HepG2 (cell line): ENCODE measurements around the gene ACSL1. TPM values are rescaled to one million over a fixed set of nuclear protein-coding genes. Genes with fewer than 3 reads are reported as not detected.

Source experiments
- ATAC-seq: fragments of 200-7000 bp; cut with Tn5 transposase; 3 replicates; pipeline ENCODE4 v1.9.1; 2020; ENCODE audit warnings: mild to moderate bottlenecking, moderate library complexity
- BruUV-seq: library from RNA; stranded (reverse); fragments of 400-500 nt; replicated peaks from 2 replicates; lab custom pipeline; 2021; lab: Mats Ljungman, UMichigan
- CTCF ChIA-PET: fragments of 300-600 bp; formaldehyde crosslinking; extraction: SDS; loops from one replicate; lab custom pipeline; 2021; ENCODE audit warnings: low total read pairs, inconsistent platforms, low intra/inter-chr PET ratio; lab: Yijun Ruan, JAX
- POLR2A ChIA-PET: fragments of 350-600 bp; sonication (Branson Sonifier 250); formaldehyde crosslinking; loops from one replicate; lab custom pipeline; 2020; ENCODE audit warnings: antibody characterized with exemption, inconsistent platforms; lab: Yijun Ruan, JAX
- DNase-seq: peaks from one replicate; pipeline ENCODE4 v3.0.0-alpha.2; 2015; ENCODE audit warnings: low spot score
- FAIRE-seq: peaks from 3 replicates; lab custom pipeline; 2011; peaks lifted over from hg19 to GRCh38; lab: Jason Lieb, UNC
- H2AFZ ChIP-seq: one replicate; pipeline ENCODE4 v1.6.1; 2011; ENCODE audit warnings: low read length, inconsistent platforms
- H3K27ac ChIP-seq: fragments of 300-600 bp; 3 replicates; pipeline ENCODE4 v1.8.0; 2011; ENCODE audit warnings: mixed run types, mild to moderate bottlenecking, mixed read lengths, low read length, inconsistent platforms; ENCODE audit not compliant: insufficient read depth; ENCODE audit errors: extremely low read length
- H3K27me3 ChIP-seq, 2 experiments: fragments of 200-600 bp in 1 of 2; 2 replicates in 1 of 2; 3 replicates in 1 of 2; pipeline versions ENCODE4 v1.6.0 to v1.8.0; 2011; ENCODE audit warnings: low read length in 2 of 2, mild to moderate bottlenecking in 2 of 2, moderate library complexity in 2 of 2, inconsistent platforms in 1 of 2; ENCODE audit not compliant: insufficient read depth in 2 of 2, control insufficient read depth in 1 of 2
- H3K36me3 ChIP-seq, 2 experiments: fragments of 200-600 bp in 1 of 2; replicated peaks in 1 of 2; 2 replicates in 1 of 2; 3 replicates in 1 of 2; pipeline versions ENCODE4 v1.5.1 to v1.8.0; 2011; ENCODE audit warnings: low read length in 2 of 2, inconsistent platforms in 1 of 2; ENCODE audit not compliant: insufficient read depth in 2 of 2, control insufficient read depth in 1 of 2
- H3K4me1 ChIP-seq: 2 replicates; pipeline ENCODE4 v1.5.1; 2012; ENCODE audit warnings: low read length, inconsistent platforms; ENCODE audit not compliant: insufficient read depth
- H3K4me2 ChIP-seq: 2 replicates; pipeline ENCODE4 v1.6.0; 2011; ENCODE audit warnings: low read depth, low read length, inconsistent platforms
- H3K4me3 ChIP-seq, 3 experiments: fragments of 200-600 bp in 1 of 3; sonication (generic), shearing (Covaris generic) in 1 of 3; replicated peaks in 1 of 3; 2 replicates each; pipeline ENCODE4 v1.5.1; 2011 to 2016; ENCODE audit warnings: low read length in 3 of 3, inconsistent platforms in 2 of 3, low read depth in 2 of 3, mild to moderate bottlenecking in 2 of 3, control low read depth in 1 of 3, mixed read lengths in 1 of 3; ENCODE audit not compliant: insufficient read depth in 1 of 3
- H3K79me2 ChIP-seq: one replicate; pipeline ENCODE4 v1.6.1; 2011; ENCODE audit warnings: low read length, inconsistent platforms; ENCODE audit not compliant: insufficient read depth
- H3K9ac ChIP-seq: 2 replicates; pipeline ENCODE4 v1.6.0; 2011; ENCODE audit warnings: mild to moderate bottlenecking, low read depth, low read length, inconsistent platforms; ENCODE audit not compliant: insufficient read depth
- H3K9me3 ChIP-seq: 2 replicates; pipeline ENCODE4 v1.5.1; 2012; ENCODE audit warnings: mild to moderate bottlenecking, low read length
- H4K20me1 ChIP-seq: 2 replicates; pipeline ENCODE4 v1.6.0; 2011; ENCODE audit warnings: inconsistent platforms, mild to moderate bottlenecking, low read length, moderate library complexity; ENCODE audit not compliant: insufficient read depth
- ZNF850 ChIP-seq: sonication (generic); formaldehyde crosslinking; conservative IDR thresholded peaks from 2 replicates; pipeline ENCODE4 v1.9.0; 2021; ENCODE audit warnings: mild to moderate bottlenecking, missing genetic modification reagents
- ZSCAN20 ChIP-seq: sonication (generic); formaldehyde crosslinking; IDR thresholded peaks from 2 replicates; pipeline ENCODE4 v1.4.0; 2020; ENCODE audit warnings: missing genetic modification reagents, mild to moderate bottlenecking, borderline replicate concordance
- WGBS: methylation state at CpG from one replicate; pipeline ENCODE4 v1.1.6; 2017; ENCODE audit warnings: low lambda C conversion rate; 5-methylcytosine and 5-hydroxymethylcytosine counted together
- in situ Hi-C: cut with HindIII; loops from 2 replicates; pipeline ENCODE4 v1.10.0; 2017; ENCODE audit warnings: low pct_unique_long_range_greater_than_20kb; ENCODE audit not compliant: extremely low pct_ligation_motif_present
- intact Hi-C: fragments of 100-400 bp; cut with micrococcal nuclease; formaldehyde crosslinking; loops from one replicate; pipeline ENCODE4 v1.10.0; 2022; ENCODE audit not compliant: unreplicated experiment
- polyA plus RNA-seq, 8 experiments: library from polyadenylated mRNA; depleted of rRNA in 3 of 8; stranded (reverse) in 7 of 8; unstranded in 1 of 8; fragments of >200 nt; fragmentation: Illumina TruSeq in 4 of 8; extraction: Trizol in 4 of 8; gene quantifications; 2 replicates each; pipeline versions ENCODE4 v1.2.1 to v1.2.3, GENCODE V29; 2011 to 2016; ENCODE audit warnings: low read depth in 4 of 8, missing spikeins in 1 of 8, mixed read lengths in 1 of 8; ENCODE audit not compliant: insufficient read depth in 1 of 8
- total RNA-seq, 5 experiments: library from RNA; depleted of rRNA; stranded (reverse); fragments of >200 nt; fragmentation: Illumina TruSeq; extraction: Trizol; gene quantifications; 2 replicates each; pipeline ENCODE4 v1.2.3, GENCODE V29; 2016; ENCODE audit warnings: low read depth in 1 of 5
- TF ChIP-seq, protein P1 (sequence below): sonication (generic); formaldehyde crosslinking; IDR thresholded peaks from 2 replicates; pipeline ENCODE4 v1.5.0; 2020; ENCODE audit warnings: missing genetic modification reagents, mild to moderate bottlenecking, borderline replicate concordance
- TF ChIP-seq, protein P2 (sequence below): sonication (generic); formaldehyde crosslinking; IDR thresholded peaks from 2 replicates; pipeline ENCODE4 v1.5.1; 2020; ENCODE audit warnings: mild to moderate bottlenecking, missing genetic modification reagents, borderline replicate concordance
- TF ChIP-seq, protein P3 (sequence below): sonication (generic); formaldehyde crosslinking; IDR thresholded peaks from 2 replicates; pipeline ENCODE4 v1.4.0; 2020; ENCODE audit warnings: missing genetic modification reagents

The ACSL1 gene
- total and polyA plus RNA-seq, 2 of the 13 experiments (the other 11 are each of a cell fraction or from before 2014, with no cell fraction given) = 10.0 to 29.8 TPM

DNA sequence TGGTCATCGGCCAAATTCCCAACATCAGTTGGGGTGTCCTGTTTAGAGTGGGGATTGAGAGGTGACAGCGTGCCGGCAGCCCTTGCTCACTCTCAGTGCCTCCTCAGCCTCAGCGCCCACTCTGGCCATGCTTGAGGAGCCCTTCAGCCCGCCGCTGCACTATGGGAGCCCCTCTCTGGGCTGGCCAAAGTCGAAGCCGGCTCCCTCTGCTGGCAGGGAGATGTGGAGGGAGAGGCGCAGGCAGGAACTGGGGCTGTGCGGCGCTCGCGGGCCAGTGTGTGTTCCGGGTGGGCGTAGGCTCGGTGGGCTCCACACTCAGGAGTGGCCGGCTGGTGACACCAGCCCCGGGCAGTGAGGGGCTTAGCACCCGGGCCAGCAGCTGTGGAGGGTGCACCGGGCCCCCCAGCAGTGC lies 84.8 kb downstream of the ACSL1 start:
- no peak for DNase-seq
- Histone ChIP-seq H3K4me2 (no peak overlapping the region), H2AFZ (no peak overlapping the region), H4K20me1 (no peaks in the 10 kb centered on the region), H3K36me3 (no peaks in the 10 kb centered on the region), H3K4me1 (peaks cover 35% of the 10 kb centered on the region), H3K9ac (no peak overlapping the region), H3K79me2 (no peaks in the 10 kb centered on the region), H3K4me3 (no peak overlapping the region), H3K27me3 (no peaks in the 10 kb centered on the region)
- POLR2A ChIA-PET = no interaction called here
- CTCF ChIA-PET = no interaction called here
- no peak for FAIRE-seq
- in situ Hi-C loops (loop anchor here (10.0 kb wide), 1 partner anchor 84 kb away; the partner anchor contains the start of gene ACSL1), intact Hi-C loops (loop anchor here (10.0 kb wide), 2 partner anchors 186 to 1294 kb away; no protein-coding TSS in a partner anchor)
- no TSS peak for BruUV-seq
- TF ChIP-seq, protein P1, sequence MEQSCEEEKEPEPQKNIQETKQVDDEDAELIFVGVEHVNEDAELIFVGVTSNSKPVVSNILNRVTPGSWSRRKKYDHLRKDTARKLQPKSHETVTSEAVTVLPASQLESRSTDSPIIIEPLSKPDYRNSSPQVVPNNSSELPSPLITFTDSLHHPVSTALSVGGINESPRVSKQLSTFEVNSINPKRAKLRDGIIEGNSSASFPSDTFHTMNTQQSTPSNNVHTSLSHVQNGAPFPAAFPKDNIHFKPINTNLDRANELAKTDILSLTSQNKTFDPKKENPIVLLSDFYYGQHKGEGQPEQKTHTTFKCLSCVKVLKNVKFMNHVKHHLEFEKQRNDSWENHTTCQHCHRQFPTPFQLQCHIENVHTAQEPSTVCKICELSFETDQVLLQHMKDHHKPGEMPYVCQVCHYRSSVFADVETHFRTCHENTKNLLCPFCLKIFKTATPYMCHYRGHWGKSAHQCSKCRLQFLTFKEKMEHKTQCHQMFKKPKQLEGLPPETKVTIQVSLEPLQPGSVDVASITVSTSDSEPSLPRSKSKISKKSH (CRISPR knock-in tag) = 0 out of 2 replicates have a peak, but pooled peaks have one; percentile 43
- TF ChIP-seq, protein P2, sequence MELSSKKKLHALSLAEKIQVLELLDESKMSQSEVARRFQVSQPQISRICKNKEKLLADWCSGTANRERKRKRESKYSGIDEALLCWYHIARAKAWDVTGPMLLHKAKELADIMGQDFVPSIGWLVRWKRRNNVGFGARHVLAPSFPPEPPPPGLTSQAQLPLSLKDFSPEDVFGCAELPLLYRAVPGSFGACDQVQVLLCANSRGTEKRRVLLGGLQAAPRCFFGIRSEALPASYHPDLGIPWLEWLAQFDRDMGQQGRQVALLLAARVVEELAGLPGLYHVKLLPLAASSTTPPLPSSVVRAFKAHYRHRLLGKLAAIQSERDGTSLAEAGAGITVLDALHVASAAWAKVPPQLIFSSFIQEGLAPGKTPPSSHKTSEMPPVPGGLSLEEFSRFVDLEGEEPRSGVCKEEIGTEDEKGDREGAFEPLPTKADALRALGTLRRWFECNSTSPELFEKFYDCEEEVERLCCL (CRISPR knock-in tag) = no peak
- TF ChIP-seq ZSCAN20 (no peak), ZNF850 (CRISPR knock-in tag) (peak; percentile 99)
- TF ChIP-seq, protein P3, sequence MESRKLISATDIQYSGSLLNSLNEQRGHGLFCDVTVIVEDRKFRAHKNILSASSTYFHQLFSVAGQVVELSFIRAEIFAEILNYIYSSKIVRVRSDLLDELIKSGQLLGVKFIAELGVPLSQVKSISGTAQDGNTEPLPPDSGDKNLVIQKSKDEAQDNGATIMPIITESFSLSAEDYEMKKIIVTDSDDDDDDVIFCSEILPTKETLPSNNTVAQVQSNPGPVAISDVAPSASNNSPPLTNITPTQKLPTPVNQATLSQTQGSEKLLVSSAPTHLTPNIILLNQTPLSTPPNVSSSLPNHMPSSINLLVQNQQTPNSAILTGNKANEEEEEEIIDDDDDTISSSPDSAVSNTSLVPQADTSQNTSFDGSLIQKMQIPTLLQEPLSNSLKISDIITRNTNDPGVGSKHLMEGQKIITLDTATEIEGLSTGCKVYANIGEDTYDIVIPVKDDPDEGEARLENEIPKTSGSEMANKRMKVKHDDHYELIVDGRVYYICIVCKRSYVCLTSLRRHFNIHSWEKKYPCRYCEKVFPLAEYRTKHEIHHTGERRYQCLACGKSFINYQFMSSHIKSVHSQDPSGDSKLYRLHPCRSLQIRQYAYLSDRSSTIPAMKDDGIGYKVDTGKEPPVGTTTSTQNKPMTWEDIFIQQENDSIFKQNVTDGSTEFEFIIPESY (CRISPR knock-in tag) = peak; percentile 68
- TF ChIP-seq, all 625 proteins: peak for 3
- 83% methylated on average over 15 of the region's 20 CpGs for WGBS
- Histone ChIP-seq H3K27ac (no peak overlapping the region), H3K9me3 (no peaks in the 10 kb centered on the region)
- ATAC-seq = no peak
